GM21423 (cell line): ENCODE results near the gene PSMB5.
A peak's percentile ranks its signal among the peaks of the same experiment; 100 is the strongest.

Experiments
- ATAC-seq: cut with Tn5 transposase; IDR thresholded peaks from one replicate; pipeline ENCODE4 v1.9.1; 2021; ENCODE audit warnings: mild to moderate bottlenecking, moderate library complexity; ENCODE audit not compliant: unreplicated experiment

PSMB5 gene

GRCh38 chr14:23034498-23035302 is at the start of gene PSMB5:
PSMB5 (minus strand) TSS chr14:23034900; CDS start chr14:23034881, 19 bp downstream.
- peak; percentile 93 for ATAC-seq

GRCh38 chr14:23080474-23080873 is 45.8 kb upstream of the PSMB5 start:
- ATAC-seq: no peak

GRCh38 chr14:23079716-23080115 is 45.0 kb upstream of the PSMB5 start:
- ATAC-seq: no peak

GRCh38 chr14:23078692-23079116 is 44.0 kb upstream of the PSMB5 start:
- no peak for ATAC-seq

GRCh38 chr14:23077962-23078361 is 43.3 kb upstream of the PSMB5 start:
- no peak for ATAC-seq

- no peak for ATAC-seq
These were observed 42.2 kb upstream of the PSMB5 start for GRCh38 chr14:23076785-23077408.

GRCh38 chr14:23074906-23075305 is 40.2 kb upstream of the PSMB5 start:
- ATAC-seq: no peak

- no peak for ATAC-seq
These were observed 37.3 kb upstream of the PSMB5 start for GRCh38 chr14:23071921-23072539.

GRCh38 chr14:23071244-23071920 is 36.7 kb upstream of the PSMB5 start:
- ATAC-seq: peak; percentile 88

- no peak for ATAC-seq
These were observed 35.8 kb upstream of the PSMB5 start for GRCh38 chr14:23070262-23071129.

- no peak for ATAC-seq
These were observed 34.7 kb upstream of the PSMB5 start for GRCh38 chr14:23069413-23069806.

- ATAC-seq: peak; percentile 64
These were observed 34.2 kb upstream of the PSMB5 start for GRCh38 chr14:23068789-23069412.

- ATAC-seq: no peak
These were observed 33.4 kb upstream of the PSMB5 start for GRCh38 chr14:23067847-23068788.

- ATAC-seq: no peak
These were observed 32.4 kb upstream of the PSMB5 start for GRCh38 chr14:23066855-23067744.

- no peak for ATAC-seq
These were observed 31.7 kb upstream of the PSMB5 start for GRCh38 chr14:23066368-23066767.

GRCh38 chr14:23063601-23064000 is 28.9 kb upstream of the PSMB5 start:
- no peak for ATAC-seq

GRCh38 chr14:23062002-23062401 is 27.3 kb upstream of the PSMB5 start:
- ATAC-seq: no peak
